OCI-LY1 (cell line): Measurements from ENCODE around the gene SNTG2.

Experiments used
- CTCF ChIP-seq: fragments of 200-600 bp; sonication (generic), shearing (Covaris generic); IDR thresholded peaks from 2 replicates; pipeline ENCODE4 v1.5.1; 2017; ENCODE audit warnings: mild to moderate bottlenecking, antibody characterized with exemption, low read length, moderate library complexity, mixed read lengths
- EZH2 ChIP-seq: fragments of 200-600 bp; sonication (generic), shearing (Covaris generic); IDR thresholded peaks from 2 replicates; pipeline ENCODE4 v1.8.0; 2017; ENCODE audit warnings: borderline replicate concordance, mixed run types, mild to moderate bottlenecking, antibody characterized with exemption, low read length, moderate library complexity, mixed read lengths

GRCh38 chr2:1017827-1018226 lies 67.2 kb downstream of the SNTG2 start:
- TF ChIP-seq CTCF (no peak), EZH2 (no peak)
